WTC11 (cell line): ENCODE data around the gene IKZF2. TPM values are rescaled to one million over a fixed set of nuclear protein-coding genes. Genes with fewer than 3 reads are reported as not detected.
A peak's percentile ranks its signal among the peaks of the same experiment; 100 is the strongest.

Experiments used
- ATAC-seq: fragments of 200-7000 bp; cut with Tn5 transposase; 2 replicates; pipeline ENCODE4 v1.10.0; 2021; ENCODE audit warnings: mild to moderate bottlenecking, moderate library complexity
- CTCF ChIA-PET: fragments of 300-600 bp; sonication (Branson Sonifier 250); formaldehyde crosslinking; loops from one replicate; lab custom pipeline; 2021; ENCODE audit warnings: antibody characterized with exemption; lab: Charles Lee
- POLR2A ChIA-PET: fragments of 350-600 bp; sonication (Branson Sonifier 250); formaldehyde crosslinking; loops from one replicate; lab custom pipeline; 2021; ENCODE audit warnings: antibody characterized with exemption; lab: Charles Lee
- DNase-seq: peaks from one replicate; pipeline ENCODE4 v3.0.0; 2021; ENCODE audit warnings: low spot score
- H3K27ac Mint-ChIP-seq: 2 replicates; pipeline ENCODE4 v1.8.0; 2021; ENCODE audit warnings: mixed read lengths
- H3K27me3 Mint-ChIP-seq: 2 replicates; pipeline ENCODE4 v1.8.0; 2021; ENCODE audit warnings: low read depth, mild to moderate bottlenecking, moderate library complexity, mixed read lengths
- H3K36me3 Mint-ChIP-seq: 2 replicates; pipeline ENCODE4 v1.8.0; 2021; ENCODE audit warnings: mixed read lengths
- H3K4me1 Mint-ChIP-seq: 2 replicates; pipeline ENCODE4 v1.8.0; 2022; ENCODE audit warnings: mixed read lengths
- H3K4me3 Mint-ChIP-seq: 2 replicates; pipeline ENCODE4 v1.8.0; 2021; ENCODE audit warnings: mild to moderate bottlenecking, moderate library complexity, mixed read lengths
- H3K9me3 Mint-ChIP-seq: 2 replicates; pipeline ENCODE4 v1.8.0; 2021; ENCODE audit warnings: mixed read lengths
- CREM ChIP-seq: sonication (generic); formaldehyde crosslinking; IDR thresholded peaks from 2 replicates; pipeline ENCODE4 v1.8.1; 2022; ENCODE audit warnings: mild to moderate bottlenecking, missing genetic modification reagents, moderate library complexity
- EMX1 ChIP-seq: fragments of 250-450 bp; sonication (Bioruptor Pico); IDR thresholded peaks from 2 replicates; pipeline ENCODE4 v1.8.0; 2021; ENCODE audit warnings: mild to moderate bottlenecking
- FOXP1 ChIP-seq: sonication (generic); formaldehyde crosslinking; IDR thresholded peaks from 2 replicates; pipeline ENCODE4 v1.8.0; 2022; ENCODE audit warnings: missing genetic modification reagents, mild to moderate bottlenecking, moderate library complexity, borderline replicate concordance
- HMGA2 ChIP-seq: fragments of 250-450 bp; sonication (Bioruptor Pico); IDR thresholded peaks from 2 replicates; pipeline ENCODE4 v1.4.0; 2021; ENCODE audit warnings: mild to moderate bottlenecking, moderate library complexity
- JUN ChIP-seq: sonication (generic); formaldehyde crosslinking; IDR thresholded peaks from 2 replicates; pipeline ENCODE4 v1.8.0; 2023; ENCODE audit warnings: mild to moderate bottlenecking, missing genetic modification reagents
- KAT7 ChIP-seq: sonication (generic); formaldehyde crosslinking; IDR thresholded peaks from 2 replicates; pipeline ENCODE4 v1.8.1; 2023; ENCODE audit warnings: missing genetic modification reagents, mild to moderate bottlenecking, borderline replicate concordance
- MXD4 ChIP-seq: fragments of 250-450 bp; sonication (Bioruptor Pico); IDR thresholded peaks from 2 replicates; pipeline ENCODE4 v1.8.0; 2021; ENCODE audit warnings: mild to moderate bottlenecking, moderate library complexity, borderline replicate concordance
- NFYB ChIP-seq: sonication (generic); formaldehyde crosslinking; conservative IDR thresholded peaks from 2 replicates; pipeline ENCODE4 v1.8.0; 2022; ENCODE audit warnings: low read depth, missing genetic modification reagents
- NR3C1 ChIP-seq: sonication (generic); formaldehyde crosslinking; conservative IDR thresholded peaks from 2 replicates; pipeline ENCODE4 v1.8.1; 2023; ENCODE audit warnings: low read depth, mild to moderate bottlenecking, missing genetic modification reagents
- OVOL2 ChIP-seq: fragments of 250-450 bp; sonication (Bioruptor Pico); IDR thresholded peaks from 2 replicates; pipeline ENCODE4 v1.9.0; 2021; ENCODE audit warnings: mild to moderate bottlenecking, borderline replicate concordance
- TEAD1 ChIP-seq: sonication (generic); formaldehyde crosslinking; IDR thresholded peaks from 2 replicates; pipeline ENCODE4 v1.8.0; 2022; ENCODE audit warnings: mild to moderate bottlenecking, missing genetic modification reagents
- ZNF138 ChIP-seq: sonication (generic); formaldehyde crosslinking; conservative IDR thresholded peaks from 2 replicates; pipeline ENCODE4 v1.8.1; 2022; ENCODE audit warnings: mild to moderate bottlenecking, moderate library complexity, missing genetic modification reagents
- ZNF232 ChIP-seq: sonication (generic); formaldehyde crosslinking; IDR thresholded peaks from 2 replicates; pipeline ENCODE4 v1.8.0; 2022; ENCODE audit warnings: mild to moderate bottlenecking, missing genetic modification reagents
- ZNF396 ChIP-seq: fragments of 250-450 bp; sonication (Bioruptor Pico); IDR thresholded peaks from 2 replicates; pipeline ENCODE4 v1.8.0; 2021; ENCODE audit warnings: mild to moderate bottlenecking, moderate library complexity, borderline replicate concordance
- total RNA-seq: library from RNA; stranded (reverse); gene quantifications from 3 replicates; pipeline ENCODE4 v1.2.3, GENCODE V29; 2021
- TF ChIP-seq, protein P1 (sequence below): fragments of 200-600 bp; IDR thresholded peaks from 2 replicates; pipeline ENCODE4 v1.8.0; 2022; ENCODE audit warnings: antibody characterized with exemption
- TF ChIP-seq, protein P2 (sequence below): sonication (generic); formaldehyde crosslinking; IDR thresholded peaks from 2 replicates; pipeline ENCODE4 v1.8.0; 2022; ENCODE audit warnings: mild to moderate bottlenecking, missing genetic modification reagents
- TF ChIP-seq, protein P3 (sequence below): fragments of 250-450 bp; sonication (Bioruptor Pico); IDR thresholded peaks from 2 replicates; pipeline ENCODE4 v1.9.0; 2021; ENCODE audit warnings: mild to moderate bottlenecking
- TF ChIP-seq, protein P4 (sequence below): fragments of 250-450 bp; sonication (Bioruptor Pico); IDR thresholded peaks from 2 replicates; pipeline ENCODE4 v1.8.0; 2021; ENCODE audit warnings: mild to moderate bottlenecking
- TF ChIP-seq, protein P5 (sequence below): sonication (generic); formaldehyde crosslinking; IDR thresholded peaks from 2 replicates; pipeline ENCODE4 v1.8.0; 2022; ENCODE audit warnings: missing genetic modification reagents
- TF ChIP-seq, protein P6 (sequence below): sonication (generic); formaldehyde crosslinking; IDR thresholded peaks from 2 replicates; pipeline ENCODE4 v1.8.0; 2022; ENCODE audit warnings: mild to moderate bottlenecking, missing genetic modification reagents

Gene IKZF2
- total RNA-seq, 1 experiment from 2014 or later: 4.2 TPM

DNA sequence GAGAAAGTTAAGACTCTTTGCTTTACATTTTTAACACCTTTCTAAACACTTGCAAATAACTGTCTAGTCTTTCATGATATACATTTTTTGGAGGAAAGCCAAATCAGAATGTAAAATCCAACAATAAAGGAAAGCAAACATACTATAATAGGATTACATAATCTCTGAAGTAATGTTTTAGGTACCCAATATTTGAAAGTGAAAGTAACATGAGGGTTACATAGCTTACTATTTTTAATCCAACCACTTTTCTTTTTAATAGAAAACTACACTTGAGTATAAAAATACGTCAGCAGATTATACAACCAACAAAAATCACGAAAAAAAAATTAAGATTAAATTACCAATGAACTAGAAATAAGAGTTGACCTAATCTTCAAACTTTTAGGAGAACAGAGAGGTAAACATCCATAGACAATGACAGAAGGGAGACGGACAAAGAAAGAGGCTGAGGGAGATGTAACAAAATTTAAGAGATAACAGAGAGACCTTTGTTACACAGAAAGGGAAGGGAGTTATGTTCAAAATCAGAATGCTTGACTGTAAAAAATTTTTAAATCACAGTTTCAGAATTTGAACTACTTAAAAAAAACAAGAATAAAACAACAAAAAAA is 150.0 kb downstream of the IKZF2 start:
- Mint-ChIP-seq H3K36me3 (no peaks in the 10 kb centered on the region), H3K27ac (no peak overlapping the region), H3K4me3 (no peak overlapping the region), H3K4me1 (peaks cover 14% of the 10 kb centered on the region), H3K9me3 (no peaks in the 10 kb centered on the region), H3K27me3 (no peaks in the 10 kb centered on the region)
- ChIA-PET POLR2A (no interaction called here), CTCF (no interaction called here)
- ATAC-seq (no peak), DNase-seq (no peak)
- no peak for TF ChIP-seq KAT7 (CRISPR knock-in tag)
- TF ChIP-seq, protein P1, sequence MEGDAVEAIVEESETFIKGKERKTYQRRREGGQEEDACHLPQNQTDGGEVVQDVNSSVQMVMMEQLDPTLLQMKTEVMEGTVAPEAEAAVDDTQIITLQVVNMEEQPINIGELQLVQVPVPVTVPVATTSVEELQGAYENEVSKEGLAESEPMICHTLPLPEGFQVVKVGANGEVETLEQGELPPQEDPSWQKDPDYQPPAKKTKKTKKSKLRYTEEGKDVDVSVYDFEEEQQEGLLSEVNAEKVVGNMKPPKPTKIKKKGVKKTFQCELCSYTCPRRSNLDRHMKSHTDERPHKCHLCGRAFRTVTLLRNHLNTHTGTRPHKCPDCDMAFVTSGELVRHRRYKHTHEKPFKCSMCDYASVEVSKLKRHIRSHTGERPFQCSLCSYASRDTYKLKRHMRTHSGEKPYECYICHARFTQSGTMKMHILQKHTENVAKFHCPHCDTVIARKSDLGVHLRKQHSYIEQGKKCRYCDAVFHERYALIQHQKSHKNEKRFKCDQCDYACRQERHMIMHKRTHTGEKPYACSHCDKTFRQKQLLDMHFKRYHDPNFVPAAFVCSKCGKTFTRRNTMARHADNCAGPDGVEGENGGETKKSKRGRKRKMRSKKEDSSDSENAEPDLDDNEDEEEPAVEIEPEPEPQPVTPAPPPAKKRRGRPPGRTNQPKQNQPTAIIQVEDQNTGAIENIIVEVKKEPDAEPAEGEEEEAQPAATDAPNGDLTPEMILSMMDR: no peak
- TF ChIP-seq, protein P2, sequence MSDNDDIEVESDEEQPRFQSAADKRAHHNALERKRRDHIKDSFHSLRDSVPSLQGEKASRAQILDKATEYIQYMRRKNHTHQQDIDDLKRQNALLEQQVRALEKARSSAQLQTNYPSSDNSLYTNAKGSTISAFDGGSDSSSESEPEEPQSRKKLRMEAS (CRISPR knock-in tag): no peak
- no peak for TF ChIP-seq ZNF232 (CRISPR knock-in tag)
- TF ChIP-seq, protein P3, sequence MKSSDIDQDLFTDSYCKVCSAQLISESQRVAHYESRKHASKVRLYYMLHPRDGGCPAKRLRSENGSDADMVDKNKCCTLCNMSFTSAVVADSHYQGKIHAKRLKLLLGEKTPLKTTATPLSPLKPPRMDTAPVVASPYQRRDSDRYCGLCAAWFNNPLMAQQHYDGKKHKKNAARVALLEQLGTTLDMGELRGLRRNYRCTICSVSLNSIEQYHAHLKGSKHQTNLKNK (CRISPR knock-in tag): no peak
- no peak for TF ChIP-seq MXD4
- TF ChIP-seq HMGA2: no peak
- TF ChIP-seq ZNF396 (CRISPR knock-in tag): no peak
- TF ChIP-seq, protein P4, sequence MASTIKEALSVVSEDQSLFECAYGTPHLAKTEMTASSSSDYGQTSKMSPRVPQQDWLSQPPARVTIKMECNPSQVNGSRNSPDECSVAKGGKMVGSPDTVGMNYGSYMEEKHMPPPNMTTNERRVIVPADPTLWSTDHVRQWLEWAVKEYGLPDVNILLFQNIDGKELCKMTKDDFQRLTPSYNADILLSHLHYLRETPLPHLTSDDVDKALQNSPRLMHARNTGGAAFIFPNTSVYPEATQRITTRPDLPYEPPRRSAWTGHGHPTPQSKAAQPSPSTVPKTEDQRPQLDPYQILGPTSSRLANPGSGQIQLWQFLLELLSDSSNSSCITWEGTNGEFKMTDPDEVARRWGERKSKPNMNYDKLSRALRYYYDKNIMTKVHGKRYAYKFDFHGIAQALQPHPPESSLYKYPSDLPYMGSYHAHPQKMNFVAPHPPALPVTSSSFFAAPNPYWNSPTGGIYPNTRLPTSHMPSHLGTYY: no peak

DNA sequence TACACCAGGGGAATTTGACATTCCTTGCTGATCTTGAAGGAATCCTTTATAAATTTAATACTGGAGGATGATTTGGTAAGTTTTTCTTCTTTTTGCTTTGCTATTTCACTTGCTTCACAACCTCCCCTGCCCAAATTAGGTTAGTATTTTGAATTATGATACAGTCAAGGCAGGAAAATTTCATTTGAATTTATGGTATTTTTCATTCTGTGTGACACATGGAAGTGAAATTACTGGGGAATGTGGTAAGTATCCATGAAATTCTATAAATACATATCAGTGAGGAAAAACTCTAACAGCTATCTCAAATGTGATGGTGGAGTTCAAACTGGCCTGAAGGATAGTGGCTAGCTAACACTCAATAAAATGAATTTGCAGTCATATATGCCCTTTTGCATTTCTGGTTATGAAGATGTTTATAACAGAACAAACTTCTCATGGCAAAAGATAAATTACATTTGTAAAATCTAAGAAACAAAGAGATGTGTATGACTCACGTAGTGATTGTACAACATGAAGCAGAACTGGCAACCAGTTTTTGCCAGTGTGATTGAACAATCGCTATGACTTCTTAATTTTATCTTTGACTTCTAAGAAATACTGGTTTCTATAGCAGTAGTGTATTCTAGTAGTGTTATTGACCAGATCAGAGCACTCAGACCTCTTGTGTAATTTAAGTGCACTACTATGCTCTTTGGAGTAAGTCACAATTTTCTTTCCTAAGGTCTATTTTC is 152.6 kb downstream of the IKZF2 start:
- no peaks in the 10 kb centered on the region for H3K9me3 Mint-ChIP-seq
- H3K27ac Mint-ChIP-seq: no peak overlapping the region
- TF ChIP-seq ZNF232 (CRISPR knock-in tag): no peak
- TF ChIP-seq ZNF138 (CRISPR knock-in tag): no peak
- TF ChIP-seq, protein P5, sequence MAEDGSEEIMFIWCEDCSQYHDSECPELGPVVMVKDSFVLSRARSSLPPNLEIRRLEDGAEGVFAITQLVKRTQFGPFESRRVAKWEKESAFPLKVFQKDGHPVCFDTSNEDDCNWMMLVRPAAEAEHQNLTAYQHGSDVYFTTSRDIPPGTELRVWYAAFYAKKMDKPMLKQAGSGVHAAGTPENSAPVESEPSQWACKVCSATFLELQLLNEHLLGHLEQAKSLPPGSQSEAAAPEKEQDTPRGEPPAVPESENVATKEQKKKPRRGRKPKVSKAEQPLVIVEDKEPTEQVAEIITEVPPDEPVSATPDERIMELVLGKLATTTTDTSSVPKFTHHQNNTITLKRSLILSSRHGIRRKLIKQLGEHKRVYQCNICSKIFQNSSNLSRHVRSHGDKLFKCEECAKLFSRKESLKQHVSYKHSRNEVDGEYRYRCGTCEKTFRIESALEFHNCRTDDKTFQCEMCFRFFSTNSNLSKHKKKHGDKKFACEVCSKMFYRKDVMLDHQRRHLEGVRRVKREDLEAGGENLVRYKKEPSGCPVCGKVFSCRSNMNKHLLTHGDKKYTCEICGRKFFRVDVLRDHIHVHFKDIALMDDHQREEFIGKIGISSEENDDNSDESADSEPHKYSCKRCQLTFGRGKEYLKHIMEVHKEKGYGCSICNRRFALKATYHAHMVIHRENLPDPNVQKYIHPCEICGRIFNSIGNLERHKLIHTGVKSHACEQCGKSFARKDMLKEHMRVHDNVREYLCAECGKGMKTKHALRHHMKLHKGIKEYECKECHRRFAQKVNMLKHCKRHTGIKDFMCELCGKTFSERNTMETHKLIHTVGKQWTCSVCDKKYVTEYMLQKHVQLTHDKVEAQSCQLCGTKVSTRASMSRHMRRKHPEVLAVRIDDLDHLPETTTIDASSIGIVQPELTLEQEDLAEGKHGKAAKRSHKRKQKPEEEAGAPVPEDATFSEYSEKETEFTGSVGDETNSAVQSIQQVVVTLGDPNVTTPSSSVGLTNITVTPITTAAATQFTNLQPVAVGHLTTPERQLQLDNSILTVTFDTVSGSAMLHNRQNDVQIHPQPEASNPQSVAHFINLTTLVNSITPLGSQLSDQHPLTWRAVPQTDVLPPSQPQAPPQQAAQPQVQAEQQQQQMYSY: no peak
- TF ChIP-seq EMX1: no peak
- TF ChIP-seq, all 79 proteins: peak for 0
- ChIA-PET POLR2A (no interaction called here), CTCF (no interaction called here)
- no peak overlapping the region for H3K4me3 Mint-ChIP-seq
- peaks cover 9% of the 10 kb centered on the region for H3K4me1 Mint-ChIP-seq
- no peaks in the 10 kb centered on the region for H3K27me3 Mint-ChIP-seq
- no peak for ATAC-seq
- no peak for DNase-seq
- no peaks in the 10 kb centered on the region for H3K36me3 Mint-ChIP-seq

DNA sequence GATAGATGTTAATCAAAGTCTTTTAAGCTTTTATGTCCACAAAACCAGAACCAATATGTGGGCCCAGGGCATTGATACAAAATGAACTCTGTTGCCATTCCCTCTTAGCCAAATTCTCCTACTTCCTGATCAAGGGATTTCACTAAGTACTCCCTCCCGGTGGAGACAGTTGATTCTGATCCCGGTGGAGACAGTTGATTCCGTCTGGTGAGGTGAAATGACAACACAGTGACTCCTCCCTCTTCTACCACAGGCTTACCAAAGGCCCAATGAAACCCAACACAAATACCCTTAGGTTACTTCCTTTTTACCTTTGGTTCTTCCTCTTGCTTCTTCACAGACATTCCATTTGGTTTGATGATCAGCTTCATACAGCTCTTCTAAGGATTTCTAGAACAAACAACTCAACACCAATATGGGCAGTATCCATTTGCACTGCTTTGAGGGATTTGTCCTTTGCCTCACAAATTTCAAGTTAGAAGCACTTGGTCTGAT is 153.8 kb downstream of the IKZF2 start:
- DNase-seq (no peak), ATAC-seq (peak; percentile 100)
- Mint-ChIP-seq H3K36me3 (no peaks in the 10 kb centered on the region), H3K9me3 (no peaks in the 10 kb centered on the region), H3K4me3 (no peak overlapping the region), H3K27ac (peak overlapping the region; percentile 41; the same call in 1 of the 2 replicates), H3K4me1 (peaks cover 9% of the 10 kb centered on the region), H3K27me3 (no peaks in the 10 kb centered on the region)
- CTCF ChIA-PET: no interaction called here
- TF ChIP-seq NFYB (CRISPR knock-in tag): no peak
- TF ChIP-seq NR3C1 (CRISPR knock-in tag): no peak
- no peak for TF ChIP-seq ZNF232 (CRISPR knock-in tag)
- TF ChIP-seq, protein P6, sequence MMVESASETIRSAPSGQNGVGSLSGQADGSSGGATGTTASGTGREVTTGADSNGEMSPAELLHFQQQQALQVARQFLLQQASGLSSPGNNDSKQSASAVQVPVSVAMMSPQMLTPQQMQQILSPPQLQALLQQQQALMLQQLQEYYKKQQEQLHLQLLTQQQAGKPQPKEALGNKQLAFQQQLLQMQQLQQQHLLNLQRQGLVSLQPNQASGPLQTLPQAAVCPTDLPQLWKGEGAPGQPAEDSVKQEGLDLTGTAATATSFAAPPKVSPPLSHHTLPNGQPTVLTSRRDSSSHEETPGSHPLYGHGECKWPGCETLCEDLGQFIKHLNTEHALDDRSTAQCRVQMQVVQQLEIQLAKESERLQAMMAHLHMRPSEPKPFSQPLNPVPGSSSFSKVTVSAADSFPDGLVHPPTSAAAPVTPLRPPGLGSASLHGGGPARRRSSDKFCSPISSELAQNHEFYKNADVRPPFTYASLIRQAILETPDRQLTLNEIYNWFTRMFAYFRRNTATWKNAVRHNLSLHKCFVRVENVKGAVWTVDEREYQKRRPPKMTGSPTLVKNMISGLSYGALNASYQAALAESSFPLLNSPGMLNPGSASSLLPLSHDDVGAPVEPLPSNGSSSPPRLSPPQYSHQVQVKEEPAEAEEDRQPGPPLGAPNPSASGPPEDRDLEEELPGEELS (CRISPR knock-in tag): no peak
- TF ChIP-seq JUN: no peak
- TF ChIP-seq CREM (CRISPR knock-in tag): no peak
- TF ChIP-seq OVOL2 (CRISPR knock-in tag): no peak
- no peak for TF ChIP-seq FOXP1 (CRISPR knock-in tag)
- no peak for TF ChIP-seq TEAD1 (CRISPR knock-in tag)
- POLR2A ChIA-PET: no interaction called here
